Stimulated activated CD4-positive, alpha-beta T cell treated with anti-CD3 and anti-CD28 coated beads, TNF-alpha, amount 100 ng/mL, for 1 hour (primary cell): ENCODE data around the gene DIAPH1.
A peak's percentile ranks its signal among the peaks of the same experiment; 100 is the strongest.

Experiments
- DNase-seq, 3 donors: peaks; one replicate each; pipeline ENCODE4 v3.0.0-alpha.2; 2020; ENCODE audit warnings: low read depth in 3 of 3, low spot score in 1 of 3

DIAPH1 gene

GRCh38 chr5:141618804-141619554 is at the start of gene DIAPH1:
DIAPH1 (minus strand) TSS chr5:141619000; CDS start chr5:141618914, 86 bp downstream.
- DNase-seq: peak; percentile 97 to 99 (median 98)

- no peak for DNase-seq
Observed at GRCh38 chr5:141665995-141666940, 47.5 kb upstream of the DIAPH1 start.

GRCh38 chr5:141664733-141665461 is 46.1 kb upstream of the DIAPH1 start:
- peak; percentile 33 to 64 (median 54) for DNase-seq

- DNase-seq: no peak
Observed at GRCh38 chr5:141663506-141663905, 44.7 kb upstream of the DIAPH1 start.

- no peak for DNase-seq
Observed at GRCh38 chr5:141662028-141662427, 43.2 kb upstream of the DIAPH1 start.

GRCh38 chr5:141657937-141658545 is 39.2 kb upstream of the DIAPH1 start:
- DNase-seq: no peak

GRCh38 chr5:141657404-141657803 is 38.6 kb upstream of the DIAPH1 start:
- DNase-seq: no peak

GRCh38 chr5:141656396-141656795 is 37.6 kb upstream of the DIAPH1 start:
- DNase-seq: no peak

GRCh38 chr5:141655020-141655419 is 36.2 kb upstream of the DIAPH1 start:
- DNase-seq: no peak

- no peak for DNase-seq
Observed at GRCh38 chr5:141654298-141654697, 35.5 kb upstream of the DIAPH1 start.

GRCh38 chr5:141651728-141652105 is 32.9 kb upstream of the DIAPH1 start:
- no peak for DNase-seq

GRCh38 chr5:141650851-141651727 is 32.3 kb upstream of the DIAPH1 start, which contains the start of gene FCHSD1:
FCHSD1 (minus strand) TSS chr5:141651418; CDS start chr5:141651368, 50 bp downstream.
- peak; percentile 56 to 69 (median 56) for DNase-seq

- no peak for DNase-seq
Observed at GRCh38 chr5:141649972-141650371, 31.2 kb upstream of the DIAPH1 start.

GRCh38 chr5:141649056-141649688 is 30.4 kb upstream of the DIAPH1 start:
- no peak for DNase-seq

GRCh38 chr5:141647851-141648250 is 29.1 kb upstream of the DIAPH1 start:
- DNase-seq: no peak

- no peak for DNase-seq
Observed at GRCh38 chr5:141647242-141647641, 28.4 kb upstream of the DIAPH1 start.

- no peak for DNase-seq
Observed at GRCh38 chr5:141646026-141646425, 27.2 kb upstream of the DIAPH1 start.

GRCh38 chr5:141641634-141642267 is 23.0 kb upstream of the DIAPH1 start:
- DNase-seq: no peak

- DNase-seq: no peak
Observed at GRCh38 chr5:141640698-141641097, 21.9 kb upstream of the DIAPH1 start.
